Peyer's patch (tissue), 4 donors: ENCODE results near the gene CCDC188. TPM values are rescaled to one million over a fixed set of nuclear protein-coding genes. Genes with fewer than 3 reads are reported as not detected.

ENCODE experiments used
- DNase-seq, 3 donors: peaks; one replicate each; pipeline ENCODE4 v3.0.0-alpha.2; 2017 to 2019
- H3K27ac ChIP-seq, 4 donors: fragments of 200-600 bp; sonication (generic); one replicate each; pipeline ENCODE4 v1.5.1; 2016 to 2019
- H3K27me3 ChIP-seq, 2 donors: fragments of 200-600 bp; sonication (generic); one replicate each; pipeline ENCODE4 v1.5.1; 2019
- H3K36me3 ChIP-seq, 3 donors: fragments of 200-600 bp; sonication (generic); one replicate each; pipeline ENCODE4 v1.5.1; 2016 to 2019
- H3K4me1 ChIP-seq, 4 donors: fragments of 200-600 bp; sonication (generic); one replicate each; pipeline ENCODE4 v1.5.1; 2016 to 2019
- H3K4me3 ChIP-seq, 4 donors: fragments of 200-600 bp; sonication (generic); 1 replicate in 3 of 4; 2 replicates in 1 of 4; pipeline ENCODE4 v1.5.1; 2016 to 2019; ENCODE audit warnings: mild to moderate bottlenecking in 1 of 4
- H3K9me3 ChIP-seq, 4 donors: fragments of 200-600 bp; sonication (generic); one replicate each; pipeline ENCODE4 v1.5.1; 2016 to 2019; ENCODE audit warnings: mild to moderate bottlenecking in 1 of 4
- CTCF ChIP-seq, 6 experiments: fragments of 450-650 bp in 4 of 6; fragments of 200-600 bp in 2 of 6; sonication (generic) in 1 of 6; IDR thresholded peaks; one replicate each; pipeline ENCODE4 v1.5.1; 2017 to 2019; ENCODE audit warnings: antibody characterized with exemption in 6 of 6, mild to moderate bottlenecking in 3 of 6, moderate library complexity in 1 of 6
- POLR2A ChIP-seq, 2 donors: fragments of 450-650 bp; IDR thresholded peaks; one replicate each; pipeline ENCODE4 v1.5.1; 2017; ENCODE audit warnings: antibody characterized with exemption in 2 of 2, mild to moderate bottlenecking in 2 of 2, moderate library complexity in 2 of 2
- total RNA-seq, 4 donors: library from RNA; depleted of rRNA; stranded (reverse); fragments of >200 nt; gene quantifications; one replicate each; pipeline ENCODE4 v1.1.0, GENCODE V29; 2016

The CCDC188 gene
- total RNA-seq, 4 donors from 2014 or later, result 6.6 TPM; not detected in 3

GRCh38 chr22:20183101-20183500, 32.2 kb upstream of the CCDC188 start:
- no peaks in the 10 kb centered on the region for H3K27me3 ChIP-seq
- H3K4me1 ChIP-seq, result peaks cover 0 to 4% (median 0%) of the 10 kb centered on the region in 4 donors
- TF ChIP-seq CTCF (IDR thresholded peaks at IDR 0.05), result no peak
- TF ChIP-seq POLR2A (IDR thresholded peaks at IDR 0.05), result no peak
- DNase-seq, result no peak
- H3K36me3 ChIP-seq, result no peaks in the 10 kb centered on the region
- no peak overlapping the region for H3K27ac ChIP-seq
- no peaks in the 10 kb centered on the region for H3K9me3 ChIP-seq
- no peak overlapping the region for H3K4me3 ChIP-seq

- H3K27me3 ChIP-seq, result no peaks in the 10 kb centered on the region
- TF ChIP-seq POLR2A (IDR thresholded peaks at IDR 0.05) (no peak), CTCF (IDR thresholded peaks at IDR 0.05) (no peak)
- H3K27ac ChIP-seq, result no peak overlapping the region
- no peaks in the 10 kb centered on the region for H3K9me3 ChIP-seq
- no peaks in the 10 kb centered on the region for H3K36me3 ChIP-seq
- no peak for DNase-seq
- H3K4me3 ChIP-seq, result no peak overlapping the region
- peaks cover 0 to 4% (median 0%) of the 10 kb centered on the region in 4 donors for H3K4me1 ChIP-seq
Observed at GRCh38 chr22:20182365-20182764, 31.5 kb upstream of the CCDC188 start.

GRCh38 chr22:20181884-20182236, 31.0 kb upstream of the CCDC188 start:
- no peak overlapping the region for H3K27ac ChIP-seq
- no peaks in the 10 kb centered on the region for H3K9me3 ChIP-seq
- H3K27me3 ChIP-seq, result no peaks in the 10 kb centered on the region
- no peak overlapping the region for H3K4me3 ChIP-seq
- DNase-seq, result no peak
- H3K36me3 ChIP-seq, result no peaks in the 10 kb centered on the region
- H3K4me1 ChIP-seq, result peaks cover 0 to 4% (median 0%) of the 10 kb centered on the region in 4 donors
- TF ChIP-seq POLR2A (IDR thresholded peaks at IDR 0.05) (no peak), CTCF (IDR thresholded peaks at IDR 0.05) (no peak)

GRCh38 chr22:20181194-20181883, 30.5 kb upstream of the CCDC188 start:
- Histone ChIP-seq H3K9me3 (no peaks in the 10 kb centered on the region), H3K27ac (no peak overlapping the region), H3K4me1 (peaks cover 0 to 4% (median 0%) of the 10 kb centered on the region in 4 donors), H3K36me3 (no peaks in the 10 kb centered on the region), H3K4me3 (no peak overlapping the region), H3K27me3 (no peaks in the 10 kb centered on the region)
- TF ChIP-seq POLR2A (IDR thresholded peaks at IDR 0.05) (no peak), CTCF (IDR thresholded peaks at IDR 0.05) (no peak)
- DNase-seq, result peak in 2 of 3 donors; percentile 56 to 63

GRCh38 chr22:20180640-20181039, 29.8 kb upstream of the CCDC188 start:
- H3K27ac ChIP-seq, result no peak overlapping the region
- no peaks in the 10 kb centered on the region for H3K9me3 ChIP-seq
- no peaks in the 10 kb centered on the region for H3K36me3 ChIP-seq
- H3K4me3 ChIP-seq, result no peak overlapping the region
- TF ChIP-seq CTCF (IDR thresholded peaks at IDR 0.05) (no peak), POLR2A (IDR thresholded peaks at IDR 0.05) (no peak)
- DNase-seq, result no peak
- H3K27me3 ChIP-seq, result no peaks in the 10 kb centered on the region
- H3K4me1 ChIP-seq, result peaks cover 0 to 4% (median 0%) of the 10 kb centered on the region in 4 donors
